Sigmoid colon (tissue), 7 donors: ENCODE measurements around the gene LYRM4. TPM values are rescaled to one million over a fixed set of nuclear protein-coding genes. Genes with fewer than 3 reads are reported as not detected.

ENCODE experiments used
- DNase-seq: peaks from one replicate; pipeline ENCODE4 v3.0.0-alpha.2; 2019
- H3K27ac ChIP-seq, 4 donors: fragments of 200-600 bp; sonication (generic); one replicate each; pipeline ENCODE4 v1.5.1; 2016 to 2019; ENCODE audit warnings: mild to moderate bottlenecking in 1 of 4
- H3K27me3 ChIP-seq, 3 donors: fragments of 200-600 bp; sonication (generic); one replicate each; pipeline ENCODE4 v1.5.1; 2019; ENCODE audit warnings: mild to moderate bottlenecking in 1 of 3
- H3K36me3 ChIP-seq, 4 donors: fragments of 200-600 bp; sonication (generic); one replicate each; pipeline ENCODE4 v1.5.1; 2016 to 2019
- H3K4me1 ChIP-seq, 4 donors: fragments of 200-600 bp; sonication (generic); one replicate each; pipeline ENCODE4 v1.5.1; 2017 to 2019
- H3K4me3 ChIP-seq, 4 donors: fragments of 200-600 bp; sonication (generic); one replicate each; pipeline ENCODE4 v1.5.1; 2017 to 2019; ENCODE audit warnings: mild to moderate bottlenecking in 2 of 4, moderate library complexity in 1 of 4
- H3K9me3 ChIP-seq, 4 donors: fragments of 200-600 bp in 3 of 4; sonication (generic) in 3 of 4; one replicate each; pipeline versions ENCODE4 v1.5.1 to v1.6.1; 2013 to 2019
- EP300 ChIP-seq, 4 donors: sonication (generic); formaldehyde crosslinking; IDR thresholded peaks; one replicate each; pipeline ENCODE4 v1.6.1; 2017; ENCODE audit warnings: antibody characterized with exemption in 4 of 4
- POLR2A ChIP-seq, 2 donors: fragments of 450-650 bp; IDR thresholded peaks; one replicate each; pipeline ENCODE4 v1.6.1; 2016; ENCODE audit warnings: antibody characterized with exemption in 2 of 2, mild to moderate bottlenecking in 2 of 2, moderate library complexity in 2 of 2
- POLR2AphosphoS5 ChIP-seq, 4 donors: sonication (generic); formaldehyde crosslinking; IDR thresholded peaks; one replicate each; pipeline ENCODE4 v1.6.1; 2017; ENCODE audit warnings: antibody characterized with exemption in 4 of 4
- WGBS, 2 donors: extraction: QIAGEN DNeasy Blood & Tissue Kit; methylation state at CpG; one replicate each; pipeline ENCODE4 v1.1.7; 2013; 5-methylcytosine and 5-hydroxymethylcytosine counted together
- intact Hi-C: fragments of 100-400 bp; cut with DNase I; formaldehyde crosslinking; loops from one replicate; pipeline ENCODE4 v1.15.1; 2023
- polyA plus RNA-seq, 3 donors: library from polyadenylated mRNA; stranded (reverse); fragments of 200-250 nt; gene quantifications; one replicate each; pipeline ENCODE4 v1.2.3, GENCODE V29; 2013
- total RNA-seq, 4 donors: library from RNA; depleted of rRNA; stranded (reverse); fragments of >200 nt; gene quantifications; one replicate each; pipeline ENCODE4 v1.1.0, GENCODE V29; 2016
- TF ChIP-seq, protein P1 (sequence below), 4 experiments: fragments of 450-650 bp in 3 of 4; fragments of 200-600 bp in 1 of 4; IDR thresholded peaks; one replicate each; pipeline ENCODE4 v1.5.1; 2016 to 2019; ENCODE audit warnings: antibody characterized with exemption in 4 of 4, mild to moderate bottlenecking in 3 of 4, moderate library complexity in 2 of 4
- donor health status: healthy with polysubstance abuse.
- donor health status: Bipolar disorder and iron deficiency.
- donor health status: healthy.

LYRM4 gene
- total and polyA plus RNA-seq, 7 donors: 11.3 to 29.3 (median 22.2) TPM

DNA sequence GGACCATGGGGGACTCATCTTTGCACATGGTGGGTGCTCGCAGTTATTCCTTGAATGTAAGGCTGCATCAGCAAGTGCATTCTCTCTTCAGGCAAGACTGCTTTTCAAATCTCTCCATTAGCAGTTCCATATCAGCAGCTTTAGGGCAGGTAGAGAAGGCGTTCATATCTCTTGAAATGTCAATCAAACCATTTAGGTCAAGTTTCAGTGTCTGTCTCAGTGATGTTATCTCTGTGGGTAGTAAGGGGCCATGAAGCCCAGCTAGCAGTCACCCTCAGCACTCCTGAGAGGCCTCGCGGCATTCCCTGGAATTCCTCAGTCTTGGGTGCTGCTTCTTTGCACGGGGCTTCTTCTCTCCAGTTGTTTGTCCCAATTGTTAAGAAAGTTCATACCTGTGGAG, 24.8 kb upstream of the LYRM4 start:
- 94 to 95% methylated on average over 5 of the region's 5 CpGs for WGBS, 2 donors
- TF ChIP-seq EP300 (IDR thresholded peaks at IDR 0.05) (no peak), POLR2AphosphoS5 (IDR thresholded peaks at IDR 0.05) (no peak), POLR2A (IDR thresholded peaks at IDR 0.05) (no peak)
- TF ChIP-seq, protein P1, sequence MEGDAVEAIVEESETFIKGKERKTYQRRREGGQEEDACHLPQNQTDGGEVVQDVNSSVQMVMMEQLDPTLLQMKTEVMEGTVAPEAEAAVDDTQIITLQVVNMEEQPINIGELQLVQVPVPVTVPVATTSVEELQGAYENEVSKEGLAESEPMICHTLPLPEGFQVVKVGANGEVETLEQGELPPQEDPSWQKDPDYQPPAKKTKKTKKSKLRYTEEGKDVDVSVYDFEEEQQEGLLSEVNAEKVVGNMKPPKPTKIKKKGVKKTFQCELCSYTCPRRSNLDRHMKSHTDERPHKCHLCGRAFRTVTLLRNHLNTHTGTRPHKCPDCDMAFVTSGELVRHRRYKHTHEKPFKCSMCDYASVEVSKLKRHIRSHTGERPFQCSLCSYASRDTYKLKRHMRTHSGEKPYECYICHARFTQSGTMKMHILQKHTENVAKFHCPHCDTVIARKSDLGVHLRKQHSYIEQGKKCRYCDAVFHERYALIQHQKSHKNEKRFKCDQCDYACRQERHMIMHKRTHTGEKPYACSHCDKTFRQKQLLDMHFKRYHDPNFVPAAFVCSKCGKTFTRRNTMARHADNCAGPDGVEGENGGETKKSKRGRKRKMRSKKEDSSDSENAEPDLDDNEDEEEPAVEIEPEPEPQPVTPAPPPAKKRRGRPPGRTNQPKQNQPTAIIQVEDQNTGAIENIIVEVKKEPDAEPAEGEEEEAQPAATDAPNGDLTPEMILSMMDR (IDR thresholded peaks at IDR 0.05): no peak
- no peak for DNase-seq
- Histone ChIP-seq H3K36me3 (no peaks in the 10 kb centered on the region), H3K9me3 (no peaks in the 10 kb centered on the region), H3K27ac (no peak overlapping the region), H3K4me1 (peaks cover 0 to 18% (median 12%) of the 10 kb centered on the region in 4 donors), H3K4me3 (no peak overlapping the region), H3K27me3 (no peaks in the 10 kb centered on the region)
- intact Hi-C loops: no loop called here

DNA sequence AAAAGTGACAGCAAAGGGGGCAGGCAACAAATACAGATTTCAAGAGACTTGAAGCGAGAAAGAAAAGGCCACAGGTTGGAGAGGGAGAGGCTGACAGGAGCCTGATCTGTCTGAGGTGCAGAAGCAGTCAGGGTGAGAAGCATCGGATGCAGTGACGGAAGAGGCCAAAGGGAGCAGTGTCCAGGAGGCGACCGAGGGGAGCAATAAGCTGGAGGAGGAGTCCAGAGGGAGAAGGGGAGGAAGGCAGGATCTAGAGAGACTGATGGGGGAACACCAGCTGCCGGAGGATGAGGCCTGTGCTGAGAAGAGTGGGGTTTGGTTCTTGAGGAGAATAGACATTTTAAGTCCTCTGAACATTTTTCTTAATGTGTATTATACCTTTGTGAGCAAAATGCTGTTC, 24.3 kb upstream of the LYRM4 start:
- Histone ChIP-seq H3K9me3 (no peaks in the 10 kb centered on the region), H3K36me3 (no peaks in the 10 kb centered on the region), H3K27me3 (no peaks in the 10 kb centered on the region), H3K4me3 (no peak overlapping the region), H3K27ac (no peak overlapping the region), H3K4me1 (peaks cover 0 to 18% (median 12%) of the 10 kb centered on the region in 4 donors)
- DNase-seq: no peak
- WGBS, 2 donors: 94 to 96% methylated on average over 6 of the region's 6 CpGs
- intact Hi-C loops: no loop called here
- TF ChIP-seq POLR2AphosphoS5 (IDR thresholded peaks at IDR 0.05): no peak
- TF ChIP-seq, protein P1 (IDR thresholded peaks at IDR 0.05): no peak
- TF ChIP-seq EP300 (IDR thresholded peaks at IDR 0.05): no peak
- TF ChIP-seq POLR2A (IDR thresholded peaks at IDR 0.05): no peak

- 89 to 90% methylated on average over 9 of the region's 9 CpGs for WGBS, 2 donors
- no peak for DNase-seq
- no peak for TF ChIP-seq EP300 (IDR thresholded peaks at IDR 0.05)
- TF ChIP-seq POLR2A (IDR thresholded peaks at IDR 0.05): no peak
- TF ChIP-seq POLR2AphosphoS5 (IDR thresholded peaks at IDR 0.05): no peak
- TF ChIP-seq, protein P1 (IDR thresholded peaks at IDR 0.05): no peak
- Histone ChIP-seq H3K4me1 (peaks cover 0 to 6% (median 4%) of the 10 kb centered on the region in 4 donors), H3K27ac (no peak overlapping the region), H3K36me3 (no peaks in the 10 kb centered on the region), H3K9me3 (no peaks in the 10 kb centered on the region), H3K27me3 (no peaks in the 10 kb centered on the region), H3K4me3 (no peak overlapping the region)
- intact Hi-C loops: no loop called here
These were observed 21.5 kb upstream of the LYRM4 start for GRCh38 chr6:5282191-5282623.

DNA sequence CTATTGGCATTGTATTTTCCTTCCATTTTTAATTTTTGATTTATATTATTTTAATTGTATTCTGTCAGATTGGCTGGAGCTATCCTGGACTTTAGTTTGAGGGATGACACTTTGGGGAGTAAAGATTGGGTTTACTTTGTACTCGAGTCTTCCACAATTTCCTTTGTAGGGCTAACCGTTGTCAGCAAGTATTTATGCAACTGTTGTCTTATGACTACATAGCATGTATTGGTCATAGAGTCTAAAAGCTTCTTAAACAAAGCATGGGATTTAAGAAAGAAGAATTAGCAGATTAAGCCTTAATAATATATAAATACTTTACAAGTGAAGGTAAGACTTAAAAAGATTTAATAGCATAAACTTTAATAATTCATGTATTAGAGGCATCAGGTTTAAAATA, 20.2 kb upstream of the LYRM4 start:
- no peaks in the 10 kb centered on the region for H3K4me1 ChIP-seq
- intact Hi-C loops: no loop called here

More for the DNA sequence above, 20.2 kb upstream of the LYRM4 start:
- H3K36me3 ChIP-seq: no peaks in the 10 kb centered on the region
- no peaks in the 10 kb centered on the region for H3K9me3 ChIP-seq
- H3K27me3 ChIP-seq: no peaks in the 10 kb centered on the region
- no peak overlapping the region for H3K4me3 ChIP-seq
- 61 to 79% methylated on average over 2 of the region's 2 CpGs for WGBS, 2 donors
- DNase-seq: no peak
- TF ChIP-seq POLR2A (IDR thresholded peaks at IDR 0.05) (no peak), EP300 (IDR thresholded peaks at IDR 0.05) (no peak), POLR2AphosphoS5 (IDR thresholded peaks at IDR 0.05) (no peak)
- TF ChIP-seq, protein P1 (IDR thresholded peaks at IDR 0.05): no peak
- H3K27ac ChIP-seq: no peak overlapping the region
